OCI-LY7 (cell line): ENCODE results near the gene DPYD. TPM values are rescaled to one million over a fixed set of nuclear protein-coding genes. Genes with fewer than 3 reads are reported as not detected.

Experiments used
- BruUV-seq: library from RNA; stranded (reverse); fragments of 400-500 nt; replicated peaks from 2 replicates; lab custom pipeline; 2021; lab: Mats Ljungman, UMichigan
- CTCF ChIA-PET: fragments of 300-600 bp; sonication (Branson Sonifier 250); formaldehyde crosslinking; loops from one replicate; lab custom pipeline; 2022; ENCODE audit warnings: antibody characterized with exemption; ENCODE audit not compliant: unreplicated experiment; lab: Charles Lee
- POLR2A ChIA-PET: fragments of 300-600 bp; sonication (Branson Sonifier 250); formaldehyde crosslinking; loops from one replicate; lab custom pipeline; 2022; ENCODE audit warnings: antibody characterized with exemption; lab: Charles Lee
- DNase-seq: peaks from one replicate; pipeline ENCODE4 v3.0.0-alpha.2; 2015; ENCODE audit warnings: low spot score
- H2AFZ ChIP-seq: fragments of 200-600 bp; sonication (generic), shearing (Covaris generic); 2 replicates; pipeline ENCODE4 v1.6.1; 2014; ENCODE audit warnings: mild to moderate bottlenecking, antibody characterized with exemption, low read length, moderate library complexity
- H3K27ac ChIP-seq: fragments of 200-600 bp; sonication (generic); 2 replicates; pipeline ENCODE4 v1.5.1; 2014; ENCODE audit warnings: mixed run types, low read depth, mild to moderate bottlenecking, moderate library complexity, low read length, inconsistent platforms; ENCODE audit not compliant: poor library complexity, severe bottlenecking
- H3K36me3 ChIP-seq: fragments of 200-600 bp; sonication (generic); 2 replicates; pipeline ENCODE4 v1.6.1; 2014; ENCODE audit warnings: mild to moderate bottlenecking, antibody characterized with exemption, low read length, moderate library complexity, mixed read lengths; ENCODE audit not compliant: insufficient read depth
- H3K4me1 ChIP-seq: fragments of 200-600 bp; sonication (generic); 2 replicates; pipeline ENCODE4 v1.5.1; 2014; ENCODE audit warnings: mild to moderate bottlenecking, low read length; ENCODE audit not compliant: insufficient read depth, poor library complexity, severe bottlenecking
- H3K4me2 ChIP-seq: fragments of 200-600 bp; sonication (generic); 2 replicates; pipeline ENCODE4 v1.6.1; 2014; ENCODE audit warnings: mild to moderate bottlenecking, low read length
- H3K4me3 ChIP-seq: fragments of 200-600 bp; sonication (generic); 2 replicates; pipeline ENCODE4 v1.5.1; 2014; ENCODE audit warnings: mild to moderate bottlenecking, low read depth, low read length; ENCODE audit not compliant: poor library complexity, severe bottlenecking
- H3K79me2 ChIP-seq: fragments of 200-600 bp; sonication (generic); 2 replicates; pipeline ENCODE4 v1.6.1; 2016; ENCODE audit warnings: low read depth, mild to moderate bottlenecking, low read length, moderate library complexity, mixed read lengths; ENCODE audit not compliant: insufficient read depth
- H3K9me2 ChIP-seq: fragments of 200-600 bp; sonication (generic); 2 replicates; pipeline ENCODE4 v1.6.1; 2016; ENCODE audit warnings: mild to moderate bottlenecking, low read length, mixed read lengths; ENCODE audit not compliant: insufficient read depth
- H3K9me3 ChIP-seq: fragments of 200-600 bp; sonication (generic); 2 replicates; pipeline ENCODE4 v1.6.1; 2014; ENCODE audit warnings: mild to moderate bottlenecking, mixed run types, low read length, mixed read lengths
- H4K20me1 ChIP-seq: fragments of 200-600 bp; sonication (generic); 2 replicates; pipeline ENCODE4 v1.6.1; 2014; ENCODE audit warnings: mild to moderate bottlenecking, antibody characterized with exemption, low read length, moderate library complexity, mixed read lengths; ENCODE audit not compliant: insufficient read depth
- EZH2phosphoT487 ChIP-seq: fragments of 200-600 bp; sonication (generic); IDR thresholded peaks from 2 replicates; pipeline ENCODE4 v1.6.1; 2018; ENCODE audit warnings: low read depth, borderline replicate concordance, mild to moderate bottlenecking, mixed run types, antibody characterized with exemption, low read length, moderate library complexity, mixed read lengths
- intact Hi-C: fragments of 100-400 bp; cut with micrococcal nuclease; formaldehyde crosslinking; loops from one replicate; pipeline ENCODE4 v1.10.0; 2022; ENCODE audit not compliant: unreplicated experiment
- total RNA-seq, 2 experiments: library from RNA; depleted of rRNA in 1 of 2; stranded (reverse); fragments of >200 nt in 1 of 2; shearing (Covaris generic) in 1 of 2; gene quantifications; 2 replicates each; pipeline ENCODE4 v1.2.3, GENCODE V29; 2014 to 2022
- TF ChIP-seq, protein P1 (sequence below): fragments of 200-600 bp; sonication (generic); conservative IDR thresholded peaks from 2 replicates; pipeline ENCODE4 v1.5.1; 2014; ENCODE audit warnings: mild to moderate bottlenecking, antibody characterized with exemption, low read length, moderate library complexity, mixed read lengths

Gene DPYD
- total RNA-seq, 2 experiments from 2014 or later = 5.5 to 13.4 TPM

DNA sequence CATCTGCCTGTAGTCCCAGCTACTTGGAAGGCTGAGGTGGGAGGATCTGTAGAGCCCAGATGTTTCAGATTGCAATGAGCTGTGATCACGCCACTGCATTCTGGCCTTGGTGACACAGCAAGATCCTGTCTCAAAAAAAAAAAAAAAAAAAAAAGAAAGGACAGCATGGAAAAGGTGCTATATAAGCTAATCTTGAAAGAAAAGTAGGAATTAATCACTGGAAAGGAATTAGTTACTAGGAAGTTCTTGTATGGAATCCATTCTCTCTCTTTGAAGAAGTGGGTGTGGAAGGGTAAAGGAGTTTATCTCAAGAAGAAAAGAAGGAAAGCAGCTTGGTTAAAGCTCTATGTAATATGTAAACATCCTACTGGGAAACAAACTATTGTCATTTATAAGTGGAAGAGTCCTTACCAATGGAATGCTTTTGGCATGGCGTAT is 339.2 kb downstream of the DPYD start:
- TF ChIP-seq EZH2phosphoT487 = no peak
- TF ChIP-seq, protein P1, sequence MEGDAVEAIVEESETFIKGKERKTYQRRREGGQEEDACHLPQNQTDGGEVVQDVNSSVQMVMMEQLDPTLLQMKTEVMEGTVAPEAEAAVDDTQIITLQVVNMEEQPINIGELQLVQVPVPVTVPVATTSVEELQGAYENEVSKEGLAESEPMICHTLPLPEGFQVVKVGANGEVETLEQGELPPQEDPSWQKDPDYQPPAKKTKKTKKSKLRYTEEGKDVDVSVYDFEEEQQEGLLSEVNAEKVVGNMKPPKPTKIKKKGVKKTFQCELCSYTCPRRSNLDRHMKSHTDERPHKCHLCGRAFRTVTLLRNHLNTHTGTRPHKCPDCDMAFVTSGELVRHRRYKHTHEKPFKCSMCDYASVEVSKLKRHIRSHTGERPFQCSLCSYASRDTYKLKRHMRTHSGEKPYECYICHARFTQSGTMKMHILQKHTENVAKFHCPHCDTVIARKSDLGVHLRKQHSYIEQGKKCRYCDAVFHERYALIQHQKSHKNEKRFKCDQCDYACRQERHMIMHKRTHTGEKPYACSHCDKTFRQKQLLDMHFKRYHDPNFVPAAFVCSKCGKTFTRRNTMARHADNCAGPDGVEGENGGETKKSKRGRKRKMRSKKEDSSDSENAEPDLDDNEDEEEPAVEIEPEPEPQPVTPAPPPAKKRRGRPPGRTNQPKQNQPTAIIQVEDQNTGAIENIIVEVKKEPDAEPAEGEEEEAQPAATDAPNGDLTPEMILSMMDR = no peak
- no peak overlapping the region for H3K27ac ChIP-seq
- H3K9me3 ChIP-seq = no peaks in the 10 kb centered on the region
- no peak overlapping the region for H3K4me2 ChIP-seq
- H4K20me1 ChIP-seq = no peaks in the 10 kb centered on the region
- CTCF ChIA-PET = interaction anchor here (0.6 kb wide), 1 partner anchor 51 kb away, joined by 3 read pairs; no protein-coding TSS in a partner anchor
- H3K36me3 ChIP-seq = no peaks in the 10 kb centered on the region
- no peak overlapping the region for H3K4me3 ChIP-seq
- BruUV-seq = no TSS peak
- DNase-seq = no peak
- no peaks in the 10 kb centered on the region for H3K4me1 ChIP-seq
- no peaks in the 10 kb centered on the region for H3K9me2 ChIP-seq
- intact Hi-C loops = no loop called here
- no peaks in the 10 kb centered on the region for H3K79me2 ChIP-seq
- POLR2A ChIA-PET = interaction anchor here (0.6 to 1.0 kb wide), 5 partner anchors 8 to 438 kb away, joined by 3 to 7 read pairs (median 3); no protein-coding TSS in a partner anchor
- no peak overlapping the region for H2AFZ ChIP-seq

DNA sequence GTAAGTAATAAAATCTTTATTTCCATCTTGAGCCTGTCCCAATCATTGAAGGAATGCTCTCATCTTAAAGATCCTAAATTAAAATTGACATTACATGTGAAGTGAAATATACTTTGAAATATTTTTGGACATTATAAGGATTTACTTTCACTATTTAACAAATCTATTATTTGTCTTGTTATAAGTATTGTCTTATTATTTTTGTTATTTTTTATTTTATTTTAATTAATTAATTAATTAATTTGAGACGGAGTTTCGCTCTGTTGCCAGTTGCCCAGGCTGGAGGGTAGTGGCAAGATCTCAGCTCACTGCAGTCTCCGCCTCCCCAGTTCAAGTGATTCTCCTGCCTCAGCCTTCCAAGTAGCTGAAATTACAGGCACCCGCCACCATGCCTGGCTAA is 343.2 kb downstream of the DPYD start:
- H3K4me2 ChIP-seq = no peak overlapping the region
- CTCF ChIA-PET = no interaction called here
- H4K20me1 ChIP-seq = no peaks in the 10 kb centered on the region
- H3K36me3 ChIP-seq = no peaks in the 10 kb centered on the region
- intact Hi-C loops = no loop called here
- H3K4me1 ChIP-seq = no peaks in the 10 kb centered on the region
- no peak for DNase-seq
- H3K4me3 ChIP-seq = no peak overlapping the region
- no peak overlapping the region for H2AFZ ChIP-seq
- no peaks in the 10 kb centered on the region for H3K9me2 ChIP-seq
- no peaks in the 10 kb centered on the region for H3K9me3 ChIP-seq
- POLR2A ChIA-PET = no interaction called here
- H3K79me2 ChIP-seq = no peaks in the 10 kb centered on the region
- no peak overlapping the region for H3K27ac ChIP-seq
- no TSS peak for BruUV-seq
- TF ChIP-seq EZH2phosphoT487 = no peak
- TF ChIP-seq, protein P1 = no peak

DNA sequence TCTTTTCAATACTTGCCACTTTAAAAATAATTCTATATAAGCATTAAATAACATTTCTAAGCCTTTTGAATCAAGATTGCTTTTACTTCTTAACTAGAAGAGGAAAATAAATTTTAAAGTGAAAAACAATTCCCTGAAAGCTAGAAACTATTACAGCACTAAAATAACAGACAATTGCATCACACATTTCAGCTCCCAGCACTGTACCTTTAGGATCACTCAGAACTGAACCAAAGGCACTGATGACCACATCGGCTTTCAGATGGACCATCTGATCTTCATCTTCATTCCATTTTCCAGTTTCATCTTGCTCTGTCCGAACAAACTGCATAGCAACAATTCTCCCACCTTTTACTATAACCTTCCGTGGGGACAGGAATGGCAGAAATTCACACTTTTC is 347.3 kb downstream of the DPYD start:
- Histone ChIP-seq H3K4me2 (no peak overlapping the region), H4K20me1 (no peaks in the 10 kb centered on the region), H3K4me1 (no peaks in the 10 kb centered on the region), H3K9me2 (no peaks in the 10 kb centered on the region), H3K27ac (no peak overlapping the region), H2AFZ (no peak overlapping the region), H3K9me3 (no peaks in the 10 kb centered on the region), H3K36me3 (no peaks in the 10 kb centered on the region), H3K4me3 (no peak overlapping the region), H3K79me2 (no peaks in the 10 kb centered on the region)
- ChIA-PET POLR2A (interaction anchor here (0.9 to 1.2 kb wide), 3 partner anchors 8 to 42 kb away, joined by 3 read pairs; no protein-coding TSS in a partner anchor), CTCF (no interaction called here)
- no TSS peak for BruUV-seq
- no peak for DNase-seq
- intact Hi-C loops = no loop called here
- TF ChIP-seq, protein P1 = no peak
- TF ChIP-seq EZH2phosphoT487 = no peak
